ENCODE data around the gene SH2D1A.

Gene SH2D1A

DNA sequence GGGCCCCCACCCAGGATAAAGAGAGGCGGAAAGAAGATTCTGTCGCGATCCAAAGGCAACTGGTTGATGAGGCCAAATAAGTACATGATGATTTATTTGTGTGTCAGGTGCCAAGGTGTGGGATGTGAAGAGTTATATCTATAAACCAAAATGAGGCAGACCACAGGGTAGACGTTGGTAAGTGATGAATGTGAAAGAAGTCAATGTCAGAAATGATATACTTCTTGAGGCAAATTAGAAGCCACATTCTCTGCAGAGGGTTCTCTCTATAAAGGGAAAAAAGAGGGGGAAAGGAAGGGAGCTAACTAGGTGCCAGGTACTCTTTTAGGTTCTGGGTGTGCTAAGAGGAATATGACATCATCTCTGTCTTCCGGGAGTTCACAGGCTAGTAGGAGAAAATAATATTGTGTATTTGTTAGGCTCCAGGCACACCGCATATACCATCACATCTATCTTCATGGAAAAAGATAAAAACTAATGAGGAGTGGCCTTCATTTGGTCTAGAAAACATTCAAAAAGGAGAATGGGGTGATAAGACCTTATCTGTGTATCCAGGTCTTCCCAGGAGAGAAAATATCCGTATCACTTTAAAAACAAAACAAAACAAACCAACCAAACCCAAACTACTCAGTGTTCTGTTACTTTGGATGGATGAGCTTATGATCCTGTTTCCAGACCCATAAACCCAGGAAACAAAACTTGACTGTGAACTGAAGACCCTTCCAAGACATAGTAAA lies 4.8 kb upstream of the SH2D1A start:
- H3K79me2 ChIP-seq (ENCODE audit: insufficient read depth, low read length), result peaks cover 29% of the 10 kb centered on the region
- no peak overlapping the region for H3K4me3 ChIP-seq (ENCODE audit: low read length, poor library complexity, severe bottlenecking)
- peak overlapping the region; percentile 48 for H3K4me2 ChIP-seq (ENCODE audit: low read depth, low read length, poor library complexity, severe bottlenecking)
- TF ChIP-seq, protein P1, sequence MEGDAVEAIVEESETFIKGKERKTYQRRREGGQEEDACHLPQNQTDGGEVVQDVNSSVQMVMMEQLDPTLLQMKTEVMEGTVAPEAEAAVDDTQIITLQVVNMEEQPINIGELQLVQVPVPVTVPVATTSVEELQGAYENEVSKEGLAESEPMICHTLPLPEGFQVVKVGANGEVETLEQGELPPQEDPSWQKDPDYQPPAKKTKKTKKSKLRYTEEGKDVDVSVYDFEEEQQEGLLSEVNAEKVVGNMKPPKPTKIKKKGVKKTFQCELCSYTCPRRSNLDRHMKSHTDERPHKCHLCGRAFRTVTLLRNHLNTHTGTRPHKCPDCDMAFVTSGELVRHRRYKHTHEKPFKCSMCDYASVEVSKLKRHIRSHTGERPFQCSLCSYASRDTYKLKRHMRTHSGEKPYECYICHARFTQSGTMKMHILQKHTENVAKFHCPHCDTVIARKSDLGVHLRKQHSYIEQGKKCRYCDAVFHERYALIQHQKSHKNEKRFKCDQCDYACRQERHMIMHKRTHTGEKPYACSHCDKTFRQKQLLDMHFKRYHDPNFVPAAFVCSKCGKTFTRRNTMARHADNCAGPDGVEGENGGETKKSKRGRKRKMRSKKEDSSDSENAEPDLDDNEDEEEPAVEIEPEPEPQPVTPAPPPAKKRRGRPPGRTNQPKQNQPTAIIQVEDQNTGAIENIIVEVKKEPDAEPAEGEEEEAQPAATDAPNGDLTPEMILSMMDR (conservative IDR thresholded peaks at IDR 0.05; ENCODE audit: low read length), result no peak
- TF ChIP-seq EZH2phosphoT487 (IDR thresholded peaks at IDR 0.05; ENCODE audit: borderline replicate concordance), result no peak
- peaks cover 51% of the 10 kb centered on the region for H3K4me1 ChIP-seq (ENCODE audit: insufficient read depth, low read length, poor library complexity, severe bottlenecking)
- no peaks in the 10 kb centered on the region for H4K20me1 ChIP-seq (ENCODE audit: insufficient read depth, low read length, poor library complexity, severe bottlenecking)
- H3K36me3 ChIP-seq (ENCODE audit: insufficient read depth, low read length), result no peaks in the 10 kb centered on the region
- H3K9me2 ChIP-seq (replicated peaks; ENCODE audit: low read depth, low read length), result no peaks in the 10 kb centered on the region
- H3K9ac ChIP-seq (ENCODE audit: low read depth, low read length, poor library complexity, severe bottlenecking), result peak overlapping the region; percentile 46
- no peaks in the 10 kb centered on the region for H3K27me3 ChIP-seq (ENCODE audit: insufficient read depth, low read length, poor library complexity, severe bottlenecking)
- no peaks in the 10 kb centered on the region for H3F3A ChIP-seq (ENCODE audit: low read depth)
- no peak overlapping the region for H2AFZ ChIP-seq (ENCODE audit: low read length)
- H3K9me3 ChIP-seq (ENCODE audit: insufficient read depth, low read depth, low read length), result no peaks in the 10 kb centered on the region

DNA sequence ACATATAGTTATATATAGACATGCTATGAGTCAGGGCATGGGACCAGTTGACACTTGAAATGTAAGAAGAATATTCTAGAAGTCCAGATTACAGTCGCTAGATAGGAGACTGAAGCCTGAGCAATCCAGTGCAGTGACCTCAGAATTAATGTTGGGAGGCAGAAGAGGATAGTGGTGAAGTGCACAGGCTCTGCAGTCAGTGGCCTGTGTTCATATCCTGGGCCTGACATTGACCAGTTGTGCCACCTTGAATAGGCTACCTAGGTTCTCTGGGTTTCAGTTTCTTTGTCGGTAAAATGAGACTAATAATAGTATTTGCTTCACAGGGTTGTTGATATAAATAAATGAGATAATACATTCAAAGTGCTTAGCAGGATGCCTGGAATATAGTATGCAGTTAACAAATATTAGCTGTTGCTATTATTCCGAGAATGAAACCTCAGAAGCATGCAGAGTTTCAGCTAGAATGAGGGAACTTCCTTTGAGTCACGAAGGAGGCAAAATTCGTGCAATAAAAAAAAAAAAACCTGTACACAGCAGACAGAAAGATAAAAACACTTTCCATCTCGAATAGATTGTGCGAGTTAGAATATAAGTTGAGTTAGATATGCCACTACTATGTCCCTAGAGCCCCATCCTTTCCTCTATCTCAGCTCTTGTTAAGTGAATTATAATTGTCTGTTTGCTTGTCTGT lies 4.0 kb upstream of the SH2D1A start:
- H3K36me3 ChIP-seq (ENCODE audit: insufficient read depth, low read length), result no peaks in the 10 kb centered on the region
- H3K79me2 ChIP-seq (ENCODE audit: insufficient read depth, low read length), result peaks cover 36% of the 10 kb centered on the region
- no peaks in the 10 kb centered on the region for H3K27me3 ChIP-seq (ENCODE audit: insufficient read depth, low read length, poor library complexity, severe bottlenecking)
- no peaks in the 10 kb centered on the region for H3K9me3 ChIP-seq (ENCODE audit: insufficient read depth, low read depth, low read length)
- H3K4me2 ChIP-seq (ENCODE audit: low read depth, low read length, poor library complexity, severe bottlenecking), result no peak overlapping the region
- TF ChIP-seq, protein P1 (conservative IDR thresholded peaks at IDR 0.05; ENCODE audit: low read length), result no peak
- TF ChIP-seq EZH2phosphoT487 (IDR thresholded peaks at IDR 0.05; ENCODE audit: borderline replicate concordance), result no peak
- H3K9ac ChIP-seq (ENCODE audit: low read depth, low read length, poor library complexity, severe bottlenecking), result peak overlapping the region; percentile 46
- H2AFZ ChIP-seq (ENCODE audit: low read length), result no peak overlapping the region
- peaks cover 51% of the 10 kb centered on the region for H3K4me1 ChIP-seq (ENCODE audit: insufficient read depth, low read length, poor library complexity, severe bottlenecking)
- no peaks in the 10 kb centered on the region for H3F3A ChIP-seq (ENCODE audit: low read depth)
- no peak overlapping the region for H3K4me3 ChIP-seq (ENCODE audit: low read length, poor library complexity, severe bottlenecking)
- no peaks in the 10 kb centered on the region for H4K20me1 ChIP-seq (ENCODE audit: insufficient read depth, low read length, poor library complexity, severe bottlenecking)
- no peaks in the 10 kb centered on the region for H3K9me2 ChIP-seq (replicated peaks; ENCODE audit: low read depth, low read length)

DNA sequence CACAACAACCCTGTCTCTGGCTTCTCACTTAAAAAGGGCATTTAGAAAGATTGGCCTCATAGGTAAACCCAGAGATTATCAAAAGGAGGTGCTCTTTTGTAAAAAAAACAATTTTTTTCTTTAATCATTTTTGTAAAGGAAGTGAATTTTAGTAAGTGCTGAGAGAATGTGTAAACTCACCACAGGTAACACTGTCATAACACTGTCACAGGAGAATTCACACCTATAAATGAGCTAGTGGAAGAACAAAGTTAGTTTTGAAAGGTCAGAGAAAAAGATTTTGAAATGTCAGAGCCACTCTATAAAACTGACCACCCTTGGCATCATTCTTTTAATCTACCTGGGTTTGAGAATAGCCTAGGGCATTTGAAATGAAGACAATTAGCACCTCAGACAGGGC lies 3.3 kb upstream of the SH2D1A start:
- Histone ChIP-seq H3K4me1 (ENCODE audit: insufficient read depth, low read length, poor library complexity, severe bottlenecking) (peaks cover 51% of the 10 kb centered on the region), H4K20me1 (ENCODE audit: insufficient read depth, low read length, poor library complexity, severe bottlenecking) (no peaks in the 10 kb centered on the region), H3K9me3 (ENCODE audit: insufficient read depth, low read depth, low read length) (no peaks in the 10 kb centered on the region), H3F3A (ENCODE audit: low read depth) (no peaks in the 10 kb centered on the region), H3K27me3 (ENCODE audit: insufficient read depth, low read length, poor library complexity, severe bottlenecking) (no peaks in the 10 kb centered on the region), H3K9ac (ENCODE audit: low read depth, low read length, poor library complexity, severe bottlenecking) (no peak overlapping the region), H3K9me2 (replicated peaks; ENCODE audit: low read depth, low read length) (no peaks in the 10 kb centered on the region), H3K4me3 (ENCODE audit: low read length, poor library complexity, severe bottlenecking) (no peak overlapping the region), H2AFZ (ENCODE audit: low read length) (no peak overlapping the region), H3K36me3 (ENCODE audit: insufficient read depth, low read length) (no peaks in the 10 kb centered on the region), H3K4me2 (ENCODE audit: low read depth, low read length, poor library complexity, severe bottlenecking) (no peak overlapping the region), H3K79me2 (ENCODE audit: insufficient read depth, low read length) (peaks cover 43% of the 10 kb centered on the region)
- TF ChIP-seq, protein P1 (conservative IDR thresholded peaks at IDR 0.05; ENCODE audit: low read length), result no peak
- no peak for TF ChIP-seq EZH2phosphoT487 (IDR thresholded peaks at IDR 0.05; ENCODE audit: borderline replicate concordance)
